ENCODE results near the gene DGKD. TPM values are rescaled to one million over a fixed set of nuclear protein-coding genes. Genes with fewer than 3 reads are reported as not detected.

Gene DGKD
- total and polyA plus RNA-seq, 10 of the 15 experiments (the other 5 are each of a cell fraction or from before 2014, with no cell fraction given): 2.7 to 81.9 (median 27.0) TPM

DNA sequence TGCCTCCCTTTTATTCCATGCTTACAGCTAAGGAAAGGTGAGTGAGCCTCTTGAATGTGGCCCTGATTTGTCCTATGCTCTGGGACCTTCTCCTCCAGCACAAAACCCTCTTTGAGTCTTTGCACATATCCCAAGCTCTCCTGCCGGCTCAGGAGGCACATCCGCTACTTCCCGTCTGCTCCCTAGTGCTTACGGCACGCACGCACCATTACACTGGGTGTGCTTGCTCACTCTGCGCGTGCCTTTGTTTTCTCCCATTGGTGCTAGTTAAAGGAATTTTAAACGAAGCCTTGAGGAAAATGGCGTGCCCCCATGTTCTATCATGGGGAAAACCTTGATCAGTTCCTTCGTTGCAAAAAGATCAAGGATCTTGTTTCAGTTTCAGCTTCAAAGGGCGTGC is 7.9 kb upstream of the DGKD start (continued):
- TF ChIP-seq, protein P1, sequence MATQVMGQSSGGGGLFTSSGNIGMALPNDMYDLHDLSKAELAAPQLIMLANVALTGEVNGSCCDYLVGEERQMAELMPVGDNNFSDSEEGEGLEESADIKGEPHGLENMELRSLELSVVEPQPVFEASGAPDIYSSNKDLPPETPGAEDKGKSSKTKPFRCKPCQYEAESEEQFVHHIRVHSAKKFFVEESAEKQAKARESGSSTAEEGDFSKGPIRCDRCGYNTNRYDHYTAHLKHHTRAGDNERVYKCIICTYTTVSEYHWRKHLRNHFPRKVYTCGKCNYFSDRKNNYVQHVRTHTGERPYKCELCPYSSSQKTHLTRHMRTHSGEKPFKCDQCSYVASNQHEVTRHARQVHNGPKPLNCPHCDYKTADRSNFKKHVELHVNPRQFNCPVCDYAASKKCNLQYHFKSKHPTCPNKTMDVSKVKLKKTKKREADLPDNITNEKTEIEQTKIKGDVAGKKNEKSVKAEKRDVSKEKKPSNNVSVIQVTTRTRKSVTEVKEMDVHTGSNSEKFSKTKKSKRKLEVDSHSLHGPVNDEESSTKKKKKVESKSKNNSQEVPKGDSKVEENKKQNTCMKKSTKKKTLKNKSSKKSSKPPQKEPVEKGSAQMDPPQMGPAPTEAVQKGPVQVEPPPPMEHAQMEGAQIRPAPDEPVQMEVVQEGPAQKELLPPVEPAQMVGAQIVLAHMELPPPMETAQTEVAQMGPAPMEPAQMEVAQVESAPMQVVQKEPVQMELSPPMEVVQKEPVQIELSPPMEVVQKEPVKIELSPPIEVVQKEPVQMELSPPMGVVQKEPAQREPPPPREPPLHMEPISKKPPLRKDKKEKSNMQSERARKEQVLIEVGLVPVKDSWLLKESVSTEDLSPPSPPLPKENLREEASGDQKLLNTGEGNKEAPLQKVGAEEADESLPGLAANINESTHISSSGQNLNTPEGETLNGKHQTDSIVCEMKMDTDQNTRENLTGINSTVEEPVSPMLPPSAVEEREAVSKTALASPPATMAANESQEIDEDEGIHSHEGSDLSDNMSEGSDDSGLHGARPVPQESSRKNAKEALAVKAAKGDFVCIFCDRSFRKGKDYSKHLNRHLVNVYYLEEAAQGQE (IDR thresholded peaks at IDR 0.05; ENCODE audit: low read depth, low read length): no peak

DNA sequence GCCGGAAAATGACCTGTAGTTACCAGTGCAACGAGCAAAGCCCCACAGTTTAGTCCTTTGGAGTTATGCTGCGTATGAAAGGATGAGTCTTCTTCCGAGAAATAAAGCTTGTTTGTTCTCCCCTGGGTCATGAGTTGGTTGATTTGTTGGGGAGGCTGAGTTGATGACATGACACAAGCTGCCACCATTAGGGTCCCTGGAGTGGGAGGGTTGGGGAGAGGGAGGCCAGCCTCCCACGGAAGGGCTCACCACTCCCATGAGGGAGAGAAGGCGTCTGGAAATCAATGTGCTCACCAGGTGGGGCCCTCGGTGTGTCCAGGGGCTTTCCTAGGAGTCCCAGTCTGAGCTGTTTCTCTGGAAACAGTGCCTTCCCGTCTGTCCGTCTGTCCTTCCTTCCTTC is 7.4 kb upstream of the DGKD start:
- BruUV-seq (replicated peaks): no TSS peak
- TF ChIP-seq, protein P2, sequence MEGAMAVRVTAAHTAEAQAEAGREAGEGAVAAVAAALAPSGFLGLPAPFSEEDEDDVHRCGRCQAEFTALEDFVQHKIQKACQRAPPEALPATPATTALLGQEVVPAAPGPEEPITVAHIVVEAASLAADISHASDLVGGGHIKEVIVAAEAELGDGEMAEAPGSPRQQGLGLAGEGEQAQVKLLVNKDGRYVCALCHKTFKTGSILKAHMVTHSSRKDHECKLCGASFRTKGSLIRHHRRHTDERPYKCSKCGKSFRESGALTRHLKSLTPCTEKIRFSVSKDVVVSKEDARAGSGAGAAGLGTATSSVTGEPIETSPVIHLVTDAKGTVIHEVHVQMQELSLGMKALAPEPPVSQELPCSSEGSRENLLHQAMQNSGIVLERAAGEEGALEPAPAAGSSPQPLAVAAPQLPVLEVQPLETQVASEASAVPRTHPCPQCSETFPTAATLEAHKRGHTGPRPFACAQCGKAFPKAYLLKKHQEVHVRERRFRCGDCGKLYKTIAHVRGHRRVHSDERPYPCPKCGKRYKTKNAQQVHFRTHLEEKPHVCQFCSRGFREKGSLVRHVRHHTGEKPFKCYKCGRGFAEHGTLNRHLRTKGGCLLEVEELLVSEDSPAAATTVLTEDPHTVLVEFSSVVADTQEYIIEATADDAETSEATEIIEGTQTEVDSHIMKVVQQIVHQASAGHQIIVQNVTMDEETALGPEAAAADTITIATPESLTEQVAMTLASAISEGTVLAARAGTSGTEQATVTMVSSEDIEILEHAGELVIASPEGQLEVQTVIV (IDR thresholded peaks at IDR 0.05; ENCODE audit: borderline replicate concordance, partially characterized antibody): no peak
- TF ChIP-seq FOXK2 (IDR thresholded peaks at IDR 0.05) (no peak), JUND (IDR thresholded peaks at IDR 0.05; ENCODE audit: low read depth, low read length) (no peak), RAD21 (IDR thresholded peaks at IDR 0.05; ENCODE audit: insufficient read depth, low read depth, low read length) (no peak), NFYB (IDR thresholded peaks at IDR 0.05; ENCODE audit: insufficient read depth, low read depth, low read length) (no peak), RCOR1 (conservative IDR thresholded peaks at IDR 0.05; ENCODE audit: low read depth, low read length) (no peak), HDGF (IDR thresholded peaks at IDR 0.05) (no peak), SMC3 (IDR thresholded peaks at IDR 0.05; ENCODE audit: borderline replicate concordance, low read length) (no peak), MEF2B (IDR thresholded peaks at IDR 0.05; ENCODE audit: partially characterized antibody, poor library complexity, severe bottlenecking) (no peak), SREBF1 (IDR thresholded peaks at IDR 0.05; ENCODE audit: low read length) (no peak), CBX5 (IDR thresholded peaks at IDR 0.05; ENCODE audit: low read depth) (no peak), NBN (IDR thresholded peaks at IDR 0.05) (no peak), SMAD5 (IDR thresholded peaks at IDR 0.05; ENCODE audit: low read depth) (no peak)
- TF ChIP-seq, protein P3, sequence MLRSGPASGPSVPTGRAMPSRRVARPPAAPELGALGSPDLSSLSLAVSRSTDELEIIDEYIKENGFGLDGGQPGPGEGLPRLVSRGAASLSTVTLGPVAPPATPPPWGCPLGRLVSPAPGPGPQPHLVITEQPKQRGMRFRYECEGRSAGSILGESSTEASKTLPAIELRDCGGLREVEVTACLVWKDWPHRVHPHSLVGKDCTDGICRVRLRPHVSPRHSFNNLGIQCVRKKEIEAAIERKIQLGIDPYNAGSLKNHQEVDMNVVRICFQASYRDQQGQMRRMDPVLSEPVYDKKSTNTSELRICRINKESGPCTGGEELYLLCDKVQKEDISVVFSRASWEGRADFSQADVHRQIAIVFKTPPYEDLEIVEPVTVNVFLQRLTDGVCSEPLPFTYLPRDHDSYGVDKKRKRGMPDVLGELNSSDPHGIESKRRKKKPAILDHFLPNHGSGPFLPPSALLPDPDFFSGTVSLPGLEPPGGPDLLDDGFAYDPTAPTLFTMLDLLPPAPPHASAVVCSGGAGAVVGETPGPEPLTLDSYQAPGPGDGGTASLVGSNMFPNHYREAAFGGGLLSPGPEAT (IDR thresholded peaks at IDR 0.05; ENCODE audit: low read depth): no peak
- TF ChIP-seq, protein P4, sequence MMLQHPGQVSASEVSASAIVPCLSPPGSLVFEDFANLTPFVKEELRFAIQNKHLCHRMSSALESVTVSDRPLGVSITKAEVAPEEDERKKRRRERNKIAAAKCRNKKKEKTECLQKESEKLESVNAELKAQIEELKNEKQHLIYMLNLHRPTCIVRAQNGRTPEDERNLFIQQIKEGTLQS (IDR thresholded peaks at IDR 0.05; ENCODE audit: borderline replicate concordance, extremely low read depth, low read depth, low read length): no peak
- 65% methylated on average over 9 of the region's 9 CpGs for WGBS (ENCODE audit: insufficient coverage, insufficient replicate concordance, low lambda C conversion rate, missing lambda C conversion rate)
- Histone ChIP-seq H3K27ac (ENCODE audit: control insufficient read depth, insufficient read depth) (no peak overlapping the region), H3K27me3 (replicated peaks in 1 of 2; ENCODE audit: control insufficient read depth in 2 of 2, insufficient read depth in 2 of 2, low read length in 1 of 2) (no peaks in the 10 kb centered on the region), H2AFZ (ENCODE audit: control insufficient read depth, low read depth, low read length) (no peak overlapping the region), H3K4me1 (ENCODE audit: control insufficient read depth, insufficient read depth, low read length) (peaks cover 12% of the 10 kb centered on the region), H3K79me2 (ENCODE audit: control insufficient read depth, insufficient read depth, low read length) (no peaks in the 10 kb centered on the region), H3K9ac (ENCODE audit: control insufficient read depth, insufficient read depth, low read length) (no peak overlapping the region), H3K4me3 (no peak overlapping the region), H3K4me2 (ENCODE audit: control insufficient read depth, insufficient read depth) (no peak overlapping the region), H4K20me1 (ENCODE audit: control insufficient read depth, insufficient read depth) (no peaks in the 10 kb centered on the region), H3K36me3 (ENCODE audit: control insufficient read depth in 2 of 2, insufficient read depth in 2 of 2, low read length in 1 of 2) (no peaks in the 10 kb centered on the region), H3K9me3 (replicated peaks; ENCODE audit: control insufficient read depth, insufficient read depth, low read length) (no peaks in the 10 kb centered on the region)
- ChIA-PET CTCF (interaction anchor here (0.6 to 1.5 kb wide), 6 partner anchors 8 to 96 kb away, joined by 3 to 5 read pairs (median 4); no protein-coding TSS in a partner anchor), SMC1A (ENCODE audit: uncharacterized antibody, unreplicated experiment) (interaction anchor here (0.5 to 1.2 kb wide), 2 partner anchors 337 to 648 kb away, joined by 3 read pairs; no protein-coding TSS in a partner anchor), POLR2A (no interaction called here), RAD21 (ENCODE audit: unreplicated experiment) (no interaction called here)
- FAIRE-seq: no peak
- in situ Hi-C loops (cut with MboI) (no loop called here), intact Hi-C loops (cut with micrococcal nuclease; ENCODE audit: unreplicated experiment) (no loop called here)
- ATAC-seq: no peak
- DNase-seq (ENCODE audit: low read depth, low spot score): no peak
